OCI-LY7 (cell line): ENCODE measurements around the gene NTF3.

Experiments
- EZH2phosphoT487 ChIP-seq: fragments of 200-600 bp; sonication (generic); IDR thresholded peaks from 2 replicates; pipeline ENCODE4 v1.6.1; 2018; ENCODE audit warnings: low read depth, borderline replicate concordance, mild to moderate bottlenecking, mixed run types, antibody characterized with exemption, low read length, moderate library complexity, mixed read lengths
- TF ChIP-seq, protein P1 (sequence below): fragments of 200-600 bp; sonication (generic); conservative IDR thresholded peaks from 2 replicates; pipeline ENCODE4 v1.5.1; 2014; ENCODE audit warnings: mild to moderate bottlenecking, antibody characterized with exemption, low read length, moderate library complexity, mixed read lengths

DNA sequence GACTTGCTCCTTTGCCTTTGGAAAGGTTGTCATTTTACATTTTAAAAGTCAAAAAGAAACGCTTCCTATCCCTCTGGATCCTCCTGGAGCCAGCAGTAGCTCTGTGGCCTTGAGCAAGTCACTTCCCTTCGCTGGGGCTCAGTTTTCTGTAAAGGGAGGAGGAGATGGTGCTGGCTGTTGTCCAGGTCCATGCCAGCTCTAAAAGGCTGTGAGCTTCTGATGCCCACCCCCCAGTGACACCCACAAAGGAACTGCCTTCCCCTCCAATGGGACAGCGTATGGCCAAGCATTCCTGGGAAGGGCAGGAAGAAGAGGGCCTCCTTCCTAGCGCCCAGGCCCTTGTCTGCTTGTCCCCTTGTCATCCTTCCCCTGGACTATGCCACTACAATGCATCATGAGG is 81.5 kb downstream of the NTF3 start:
- TF ChIP-seq, protein P1, sequence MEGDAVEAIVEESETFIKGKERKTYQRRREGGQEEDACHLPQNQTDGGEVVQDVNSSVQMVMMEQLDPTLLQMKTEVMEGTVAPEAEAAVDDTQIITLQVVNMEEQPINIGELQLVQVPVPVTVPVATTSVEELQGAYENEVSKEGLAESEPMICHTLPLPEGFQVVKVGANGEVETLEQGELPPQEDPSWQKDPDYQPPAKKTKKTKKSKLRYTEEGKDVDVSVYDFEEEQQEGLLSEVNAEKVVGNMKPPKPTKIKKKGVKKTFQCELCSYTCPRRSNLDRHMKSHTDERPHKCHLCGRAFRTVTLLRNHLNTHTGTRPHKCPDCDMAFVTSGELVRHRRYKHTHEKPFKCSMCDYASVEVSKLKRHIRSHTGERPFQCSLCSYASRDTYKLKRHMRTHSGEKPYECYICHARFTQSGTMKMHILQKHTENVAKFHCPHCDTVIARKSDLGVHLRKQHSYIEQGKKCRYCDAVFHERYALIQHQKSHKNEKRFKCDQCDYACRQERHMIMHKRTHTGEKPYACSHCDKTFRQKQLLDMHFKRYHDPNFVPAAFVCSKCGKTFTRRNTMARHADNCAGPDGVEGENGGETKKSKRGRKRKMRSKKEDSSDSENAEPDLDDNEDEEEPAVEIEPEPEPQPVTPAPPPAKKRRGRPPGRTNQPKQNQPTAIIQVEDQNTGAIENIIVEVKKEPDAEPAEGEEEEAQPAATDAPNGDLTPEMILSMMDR = no peak
- no peak for TF ChIP-seq EZH2phosphoT487
